Fibroblast of skin of right biceps (primary cell): Measurements from ENCODE around the gene MAP3K19.
"Not testable (repeated sequence)": the region's sequence is repeated elsewhere in the genome, so short reads cannot be mapped to it uniquely, and the experiment has no call there.

Experiments
- DNase-seq: peaks from one replicate; pipeline ENCODE4 v3.0.0-alpha.2; 2013

MAP3K19 gene

DNA sequence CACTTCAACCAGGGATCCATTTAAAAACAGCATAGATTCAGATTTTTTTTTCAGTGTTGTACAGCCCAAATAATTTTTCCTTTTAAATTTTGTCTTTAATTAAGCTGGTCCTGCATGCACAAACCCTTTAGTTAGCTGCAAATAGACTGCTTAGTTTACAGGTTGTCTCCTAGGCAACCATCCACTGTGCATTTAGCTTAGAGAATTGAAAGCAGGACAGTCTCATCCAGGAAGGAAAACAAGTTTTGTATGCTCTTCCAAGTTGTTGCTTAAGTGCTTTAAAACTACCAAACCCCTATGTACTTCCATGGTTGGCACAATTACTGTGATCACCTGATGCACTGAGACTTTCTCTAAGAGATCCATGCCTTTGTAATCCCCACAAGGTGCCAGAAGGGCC lies at the start of gene MAP3K19:
TSS of gene MAP3K19 (minus strand) at position 148 of the 400 bp plus-strand sequence. CDS start 22,800 bp downstream, outside the sequence.
- no peak for DNase-seq

DNA sequence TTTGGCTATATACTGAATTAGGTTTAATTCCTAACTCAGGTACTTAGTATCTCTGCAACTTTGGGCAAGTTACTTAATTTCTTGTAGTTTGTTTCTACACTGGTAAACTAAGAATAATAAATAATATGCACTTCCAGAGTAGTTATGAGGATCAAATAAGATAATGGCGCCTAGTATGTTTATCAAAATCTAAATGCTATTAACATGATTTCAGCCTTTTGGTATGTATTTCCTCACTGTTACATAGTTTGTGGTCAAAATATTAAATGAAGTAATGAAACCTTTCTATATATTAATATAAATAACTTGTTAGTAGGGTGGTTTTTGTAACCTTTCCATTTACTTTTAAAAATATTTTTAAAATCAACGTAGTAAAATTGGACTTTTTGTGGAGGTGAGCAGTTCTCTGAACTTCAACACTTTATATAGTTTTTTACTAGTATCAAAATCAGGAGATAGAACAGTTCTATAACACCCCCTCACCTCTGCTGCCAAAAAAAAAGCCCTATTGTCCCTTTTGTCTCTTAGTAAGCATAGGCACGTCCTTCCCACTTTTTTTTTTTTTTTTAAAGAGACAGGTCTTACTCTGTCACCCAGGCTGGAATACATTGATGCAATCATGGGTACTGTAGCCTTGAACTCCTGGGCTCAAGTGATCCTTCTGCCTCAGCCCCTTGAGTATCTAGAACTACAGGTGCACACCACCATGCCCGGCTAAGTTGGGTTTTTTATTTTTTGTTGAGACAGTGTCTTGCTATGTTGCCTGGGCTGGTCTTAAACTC lies 49.6 kb upstream of the MAP3K19 start:
- DNase-seq = peak; percentile 13

GRCh38 chr2:135095591-135095990 lies 48.3 kb upstream of the MAP3K19 start:
- DNase-seq = no peak

DNA sequence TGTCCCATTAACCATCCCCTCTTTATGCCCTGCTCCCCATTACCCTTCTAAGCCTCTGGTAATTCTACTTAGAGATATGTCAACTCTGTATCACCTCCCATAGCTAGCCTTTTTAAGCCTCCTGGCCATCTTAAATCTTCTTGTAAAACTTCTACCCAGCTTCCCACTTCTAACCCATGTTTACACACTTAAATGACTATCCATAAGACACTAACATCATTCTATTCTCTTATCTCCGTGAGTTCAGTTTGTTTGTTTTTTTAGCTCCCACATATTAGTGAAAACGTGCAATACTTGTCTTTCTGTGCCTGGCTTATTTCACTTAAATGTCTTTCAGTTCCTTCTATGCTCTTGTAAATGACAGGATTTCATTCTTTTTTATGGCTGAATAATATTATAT lies 47.3 kb upstream of the MAP3K19 start:
- DNase-seq = no peak

DNA sequence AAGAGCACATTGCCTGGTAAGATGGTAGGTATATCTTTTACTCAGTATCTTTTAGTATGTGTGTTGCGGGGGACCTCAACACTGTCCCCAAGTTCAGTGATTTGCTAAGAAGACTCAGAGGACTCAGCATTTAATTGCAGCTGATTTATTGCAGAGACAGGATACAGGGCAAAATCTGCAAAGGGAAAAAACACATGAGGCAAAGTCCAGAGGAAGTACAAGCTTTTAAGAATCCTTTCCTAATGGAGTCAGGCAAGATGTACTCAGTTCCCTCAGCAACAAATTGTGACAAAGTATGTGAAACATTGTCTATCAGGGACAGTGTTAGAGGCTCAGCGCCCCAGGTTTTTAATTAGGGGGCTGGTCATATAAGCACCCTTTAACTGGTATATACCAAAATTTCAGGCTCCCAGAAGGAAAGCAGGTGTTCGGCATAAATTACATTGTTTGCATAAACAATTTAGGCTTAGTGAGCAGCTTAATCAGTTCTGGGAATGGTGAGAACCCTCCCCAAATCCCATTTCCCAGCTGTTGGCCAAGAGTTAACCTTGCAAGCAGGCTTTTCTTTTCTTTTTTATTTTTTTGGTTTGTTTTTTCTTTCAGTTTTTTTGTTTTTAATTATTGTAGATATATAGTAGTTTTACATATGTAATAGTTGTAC lies 46.6 kb upstream of the MAP3K19 start:
- DNase-seq = no peak

DNA sequence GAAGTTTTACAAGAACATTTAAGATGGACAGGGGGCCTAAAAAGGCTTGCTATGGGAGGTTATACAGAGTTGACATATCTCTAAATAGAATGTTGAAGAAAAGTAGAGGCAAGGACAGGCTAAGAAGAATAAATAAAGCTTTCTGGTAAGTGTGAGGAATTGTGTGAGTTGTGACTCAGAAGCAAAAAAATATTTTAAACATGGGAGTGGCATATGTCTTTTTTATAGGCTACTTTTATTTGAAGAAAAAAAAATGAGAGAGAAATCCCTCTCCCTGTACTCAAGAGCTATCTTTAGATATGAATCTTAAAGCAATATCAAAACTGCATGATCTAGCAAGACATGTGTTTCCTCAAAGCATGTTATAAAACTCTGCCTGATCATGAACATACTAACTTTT lies 45.9 kb upstream of the MAP3K19 start:
- no peak for DNase-seq

DNA sequence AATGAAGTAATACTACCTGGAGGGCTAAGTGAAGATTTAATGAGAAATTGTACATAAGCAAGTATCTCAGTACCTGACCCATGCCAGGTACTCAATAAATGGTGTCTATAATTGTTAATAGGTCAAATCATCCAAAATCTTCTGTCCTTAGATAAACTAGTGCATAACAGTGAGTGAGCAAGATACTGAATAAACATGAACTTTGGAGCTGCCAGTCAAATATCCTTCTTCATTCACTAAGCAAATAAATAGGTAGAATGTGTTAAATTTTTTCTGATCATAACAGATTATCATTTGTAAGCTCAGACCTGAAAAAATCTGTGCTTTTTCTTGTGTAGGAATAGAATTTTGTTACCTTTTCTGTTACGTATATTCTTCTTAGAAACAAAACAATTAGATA lies 44.4 kb upstream of the MAP3K19 start:
- no peak for DNase-seq

DNA sequence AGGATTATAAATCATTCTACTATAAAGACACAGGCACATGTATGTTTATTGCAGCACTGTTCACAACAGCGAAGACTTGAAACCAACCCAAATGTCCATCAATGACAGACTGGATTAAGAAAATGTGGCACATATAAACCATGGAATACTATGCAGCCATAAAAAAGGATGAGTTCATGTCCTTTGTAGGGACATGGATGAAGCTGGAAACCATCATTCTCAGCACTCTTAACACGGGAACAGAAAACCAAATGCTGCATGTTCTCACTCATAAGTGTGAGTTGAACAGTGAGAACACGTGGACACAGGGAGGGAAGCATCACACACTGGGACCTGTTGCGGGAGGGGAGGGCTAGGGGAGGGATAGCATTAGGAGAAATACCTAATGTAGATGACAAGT lies 42.4 kb upstream of the MAP3K19 start:
- not testable (repeated sequence) for DNase-seq

GRCh38 chr2:135086222-135086621 lies 39.0 kb upstream of the MAP3K19 start:
- DNase-seq = no peak

DNA sequence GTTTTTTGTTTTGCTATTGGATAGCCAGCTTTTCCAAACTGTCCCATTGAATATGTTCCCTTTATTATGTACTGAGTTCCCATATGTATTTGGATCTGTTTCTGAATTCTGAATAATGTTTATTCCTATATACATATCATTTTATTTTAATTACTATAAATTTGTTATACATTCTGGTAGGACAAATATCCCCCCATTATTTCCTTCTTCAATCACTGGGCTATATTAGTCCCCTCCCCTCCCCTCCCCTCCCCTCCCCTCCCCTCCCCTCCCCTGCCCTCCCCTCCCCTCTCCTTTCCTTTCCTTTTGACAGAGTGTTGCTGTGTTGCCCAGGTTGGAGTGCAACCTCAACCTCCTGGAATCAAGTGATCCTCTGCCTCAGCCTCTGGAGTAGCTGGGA lies 31.2 kb upstream of the MAP3K19 start:
- no peak for DNase-seq

- no peak for DNase-seq
These were observed 29.3 kb upstream of the MAP3K19 start for GRCh38 chr2:135076556-135076955.

GRCh38 chr2:135074216-135074615 lies 27.0 kb upstream of the MAP3K19 start:
- DNase-seq = no peak

DNA sequence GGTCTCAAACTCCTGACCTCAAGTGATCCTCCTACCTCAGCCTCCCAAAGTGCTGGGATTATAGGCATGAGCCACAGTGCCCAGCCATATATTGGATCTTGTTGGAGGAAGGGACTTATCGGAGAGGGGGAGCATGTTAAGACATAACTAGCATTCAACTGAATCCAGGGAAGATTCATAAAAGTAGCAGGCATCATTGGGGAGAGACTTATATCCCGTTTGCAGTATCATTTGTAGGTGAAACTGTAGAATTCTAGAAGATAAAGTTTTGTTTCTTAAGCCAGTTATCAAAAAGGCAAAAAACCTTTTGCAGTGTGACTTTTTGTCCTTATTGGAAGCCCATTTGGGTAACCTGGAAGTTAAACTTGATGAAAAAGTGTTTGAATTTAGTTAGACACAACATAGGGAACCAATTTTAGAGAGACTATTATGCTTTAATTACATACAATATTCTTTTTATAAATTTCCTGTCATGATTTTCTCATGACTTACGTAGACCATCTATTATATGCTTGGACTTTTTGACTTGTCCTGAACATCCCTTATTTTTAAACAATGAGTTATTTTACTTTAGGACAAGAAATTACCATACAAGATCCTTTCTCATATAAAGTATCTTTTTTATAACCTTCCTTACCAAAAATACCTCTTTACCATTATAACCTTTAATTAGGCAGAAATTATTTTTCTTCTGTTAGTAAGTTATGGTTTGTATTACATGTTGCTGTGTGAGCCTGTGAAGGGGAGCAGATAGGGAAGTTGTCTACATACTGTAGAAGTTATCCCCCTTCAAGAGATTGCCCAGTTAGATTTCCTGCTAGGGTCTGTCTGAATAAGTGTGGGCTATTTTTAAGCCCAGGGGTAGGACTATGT lies 25.1 kb upstream of the MAP3K19 start:
- peak; percentile 26 for DNase-seq

DNA sequence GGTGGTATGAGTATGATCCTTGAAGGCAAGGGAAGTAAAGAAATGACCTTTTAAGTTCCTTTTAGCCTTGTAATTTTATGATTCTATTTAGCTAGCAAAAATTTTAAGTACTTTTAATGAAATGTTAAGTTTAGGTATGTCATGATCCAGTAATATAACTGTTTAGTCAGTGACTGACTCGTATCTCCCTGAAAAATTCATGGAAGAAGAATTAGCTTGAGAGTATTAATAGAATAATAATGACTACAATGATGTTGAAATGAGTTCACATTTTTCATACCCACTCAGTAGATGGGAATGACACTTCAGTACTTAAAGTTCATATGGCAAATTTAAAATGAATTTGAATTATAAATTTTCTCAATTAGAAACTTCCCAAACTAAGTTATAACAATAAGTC lies 19.5 kb upstream of the MAP3K19 start:
- DNase-seq = peak; percentile 54

DNA sequence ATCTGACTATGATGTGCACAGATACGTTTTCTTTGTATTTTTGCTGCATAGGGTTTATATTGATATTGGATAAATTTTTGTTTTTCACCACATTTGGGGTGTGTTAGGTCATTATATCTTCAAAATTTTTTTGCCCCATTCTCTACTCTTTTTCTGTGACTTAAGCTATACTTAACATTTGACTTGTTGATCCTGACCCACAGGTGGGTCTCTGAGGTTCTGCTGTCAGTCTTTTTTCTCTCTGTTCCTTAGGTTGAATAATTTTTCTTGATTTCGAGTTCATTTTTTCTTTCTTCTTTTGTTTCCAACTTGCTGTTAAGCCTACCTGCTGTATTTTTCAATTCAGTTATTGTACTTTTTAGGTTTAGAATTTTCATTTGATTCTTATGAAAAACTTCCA lies 16.9 kb upstream of the MAP3K19 start:
- DNase-seq = no peak

GRCh38 chr2:135063210-135063609 lies 16.0 kb upstream of the MAP3K19 start:
- DNase-seq = no peak

GRCh38 chr2:135059577-135059976 lies 12.3 kb upstream of the MAP3K19 start:
- no peak for DNase-seq

GRCh38 chr2:135056790-135057189 lies 9.5 kb upstream of the MAP3K19 start:
- peak; percentile 21 for DNase-seq

DNA sequence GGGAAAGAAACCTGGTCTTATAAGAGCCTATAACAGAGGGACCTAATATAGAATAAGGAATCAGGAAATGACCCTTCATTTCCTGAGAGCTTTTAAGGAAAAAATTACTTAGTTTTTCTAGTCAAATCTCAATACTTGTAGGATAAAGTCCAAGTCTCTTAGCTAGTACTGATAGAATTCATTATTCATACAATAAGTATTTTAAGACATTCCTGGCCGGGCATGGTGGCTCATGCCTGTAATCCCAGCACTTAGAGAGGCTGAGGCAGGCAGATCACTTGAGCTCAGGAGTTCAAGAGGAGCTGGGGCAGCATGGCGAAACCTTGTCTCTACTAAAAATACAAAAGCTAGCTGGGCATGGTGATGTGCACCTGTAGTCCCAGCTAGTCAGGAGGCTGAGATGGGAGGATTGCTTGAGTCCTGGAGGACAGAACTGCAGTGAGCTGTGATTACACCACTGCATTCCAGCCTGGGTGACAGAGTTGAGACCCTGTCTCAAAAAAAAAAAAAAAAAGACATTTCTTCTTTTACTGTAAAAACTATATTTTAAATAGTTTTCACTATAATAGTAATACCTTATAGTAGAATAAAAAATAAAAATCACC lies 8.0 kb upstream of the MAP3K19 start:
- peak; percentile 85 for DNase-seq

DNA sequence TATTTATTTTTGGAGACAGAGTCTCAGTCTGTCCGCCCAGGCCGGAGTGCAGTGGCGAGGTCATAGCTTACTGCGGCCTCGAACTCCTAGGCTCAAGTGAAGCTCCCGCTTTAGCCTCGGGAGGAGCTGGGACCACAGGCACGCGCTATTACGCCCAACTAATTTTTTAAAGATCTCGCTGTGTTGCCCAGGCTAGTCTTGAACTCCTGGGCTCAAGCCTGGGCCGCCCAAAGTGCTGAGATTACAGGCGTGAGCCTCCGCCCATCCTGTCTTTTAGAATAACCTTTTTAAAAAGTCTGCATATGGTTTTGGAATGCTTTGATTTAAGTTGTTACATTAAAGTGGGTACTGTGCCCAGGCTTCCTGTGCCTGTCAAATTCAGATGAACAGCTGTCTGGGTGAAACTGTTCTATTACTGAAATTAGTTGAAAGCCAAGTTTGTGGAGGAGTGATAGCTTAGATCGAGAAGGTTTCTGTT lies 5.8 kb upstream of the MAP3K19 start:
- DNase-seq = peak; percentile 5

GRCh38 chr2:135052042-135052876 lies 5.0 kb upstream of the MAP3K19 start, which contains the start of gene RAB3GAP1:
RAB3GAP1 (plus strand) TSS chr2:135052292; CDS start chr2:135052308, 16 bp downstream.
- peak; percentile 86 for DNase-seq

- no peak for DNase-seq
These were observed 3.4 kb upstream of the MAP3K19 start for GRCh38 chr2:135050684-135051083.
